Non-pigmented ciliary epithelial cell (primary cell): ENCODE results near the gene PDZRN4.

Experiments used
- DNase-seq: peaks from one replicate; pipeline ENCODE4 v3.0.0-alpha.2; 2010; ENCODE audit warnings: low read depth

The PDZRN4 gene

DNA sequence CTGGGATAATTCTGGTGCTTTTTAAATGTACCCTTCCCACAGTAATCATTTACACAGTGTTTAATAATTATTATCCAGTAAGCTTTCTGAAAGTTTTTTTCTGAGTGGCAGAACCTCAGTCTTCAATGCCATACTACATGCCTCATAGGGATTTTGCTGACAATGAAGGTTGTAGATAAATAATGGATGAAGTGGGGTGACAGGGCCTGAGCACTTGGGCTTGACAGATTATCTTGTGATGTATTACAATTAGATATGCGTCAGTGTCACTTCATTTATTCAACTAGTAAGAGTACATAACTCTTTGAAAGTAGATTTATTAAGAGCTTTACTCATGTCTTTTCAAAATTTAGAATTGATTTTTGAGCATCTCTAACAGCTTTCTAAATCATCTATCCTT is 176.1 kb downstream of the PDZRN4 start:
- no peak for DNase-seq

DNA sequence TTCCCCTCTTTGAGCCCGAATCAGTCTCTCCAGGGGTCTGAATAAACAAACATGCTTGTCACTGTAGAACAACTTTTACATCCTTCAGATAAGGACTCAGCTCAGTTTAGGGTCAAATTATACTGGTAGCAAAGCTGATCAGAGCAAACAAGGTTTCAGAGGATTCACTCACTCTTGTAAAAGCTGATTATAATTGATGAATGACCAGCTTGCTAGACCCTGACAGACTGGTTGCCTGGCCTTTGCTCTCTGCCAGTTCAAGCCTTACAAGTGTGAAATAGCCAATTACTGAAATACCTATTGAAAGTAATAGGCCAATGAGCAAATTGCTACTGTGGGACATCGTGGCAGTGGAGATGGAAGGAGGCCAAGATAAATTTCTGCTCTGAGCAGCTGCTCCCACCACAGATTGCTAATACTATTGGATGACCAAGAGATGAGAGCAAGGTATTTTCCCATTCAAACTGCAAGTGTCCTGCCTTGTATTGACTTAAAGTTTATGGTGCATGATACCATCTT is 177.6 kb downstream of the PDZRN4 start:
- peak; percentile 3 for DNase-seq

DNA sequence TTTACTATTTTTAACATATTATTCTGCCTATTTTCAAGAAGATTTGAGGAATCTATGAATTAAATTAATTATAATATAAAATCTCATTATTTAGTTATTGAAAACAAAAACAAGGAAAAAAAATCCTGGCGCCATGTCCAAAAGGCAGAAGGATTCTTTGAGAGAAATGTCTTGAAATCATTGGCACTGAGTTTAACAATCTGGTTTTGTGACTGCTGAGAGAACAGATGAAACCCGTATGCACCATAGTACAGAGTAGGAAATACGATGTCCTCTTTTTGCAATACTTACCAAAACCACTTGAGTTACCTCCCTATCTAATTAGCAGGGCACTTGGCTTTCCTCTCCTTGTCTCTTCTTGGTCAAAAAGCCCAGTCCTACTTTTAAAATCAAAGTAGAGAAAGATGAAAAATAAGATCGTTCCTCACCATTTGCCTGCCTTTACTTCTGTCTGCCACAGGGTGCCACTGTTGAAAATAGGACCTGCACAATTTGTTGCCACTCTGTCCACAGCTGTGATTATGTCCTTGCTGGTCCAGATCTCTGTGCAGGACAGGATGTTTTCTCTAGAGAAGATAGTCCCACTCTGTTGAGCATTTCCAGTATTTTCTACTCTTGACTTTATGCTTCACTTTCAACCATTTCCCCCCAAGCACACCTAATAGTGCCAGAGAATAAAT is 179.7 kb downstream of the PDZRN4 start:
- DNase-seq = no peak

DNA sequence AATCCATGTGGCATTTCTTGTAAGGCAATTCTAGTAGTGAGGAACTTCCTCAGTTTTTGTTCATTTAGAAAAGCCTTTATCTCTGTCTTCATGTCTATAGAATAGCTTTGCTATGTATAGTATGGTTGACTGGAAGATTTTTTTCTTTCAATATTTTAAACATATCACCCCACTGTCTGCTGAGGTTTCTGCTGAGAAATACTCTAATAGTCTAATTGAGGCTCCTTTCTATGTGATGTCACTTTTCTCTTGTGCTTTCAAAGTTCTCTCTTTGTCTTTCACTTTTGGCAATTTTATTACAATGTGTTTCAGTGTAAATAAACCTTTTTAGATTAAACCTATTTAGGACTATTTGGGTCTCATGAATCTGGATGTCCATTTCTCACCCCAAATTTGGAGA is 192.8 kb downstream of the PDZRN4 start:
- DNase-seq = no peak

DNA sequence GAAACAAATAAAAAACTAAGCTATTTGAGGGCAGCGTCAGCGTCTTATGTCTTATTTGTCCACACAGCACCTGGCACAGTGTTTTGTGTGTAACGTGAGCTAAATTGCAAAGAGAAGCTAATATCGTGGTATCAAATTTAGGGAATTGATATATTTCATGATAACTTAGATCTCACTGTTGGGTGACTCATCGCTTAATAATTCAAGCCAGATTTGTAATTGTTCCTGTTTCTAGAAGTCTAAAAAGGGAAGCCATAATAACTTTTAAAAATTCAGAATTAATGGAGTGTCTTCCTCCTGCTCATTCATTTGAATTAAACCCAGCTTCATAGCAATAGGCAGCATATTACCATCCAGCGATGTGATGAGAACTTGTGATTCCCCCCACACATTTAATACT is 214.7 kb downstream of the PDZRN4 start:
- DNase-seq = no peak

DNA sequence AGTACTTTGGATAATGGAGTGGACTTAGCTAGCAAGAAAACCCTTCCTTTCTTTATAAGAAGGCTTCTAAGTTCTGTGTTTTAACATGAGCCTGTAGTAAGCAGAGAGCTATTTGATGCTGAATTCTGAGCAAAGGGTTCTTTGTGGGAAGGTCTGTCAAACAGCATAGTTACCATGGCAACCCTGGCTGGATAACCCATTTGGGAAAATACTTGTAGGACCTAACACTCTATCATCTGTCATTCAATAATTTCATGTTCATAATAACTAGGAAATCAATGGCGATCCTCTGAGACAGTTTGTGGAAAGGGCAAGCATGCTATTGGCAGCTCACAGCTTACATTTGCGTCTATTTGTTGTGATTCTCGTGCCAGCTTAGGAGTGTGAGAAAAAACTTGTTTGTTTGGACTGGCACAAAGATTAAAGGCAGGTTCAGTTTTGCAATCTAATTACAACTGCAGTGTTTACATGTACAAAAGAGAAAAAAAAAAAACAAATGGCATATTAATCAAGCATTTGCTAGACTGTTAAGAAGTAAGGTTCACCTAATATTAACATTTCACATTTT is 219.2 kb downstream of the PDZRN4 start:
- DNase-seq = no peak

DNA sequence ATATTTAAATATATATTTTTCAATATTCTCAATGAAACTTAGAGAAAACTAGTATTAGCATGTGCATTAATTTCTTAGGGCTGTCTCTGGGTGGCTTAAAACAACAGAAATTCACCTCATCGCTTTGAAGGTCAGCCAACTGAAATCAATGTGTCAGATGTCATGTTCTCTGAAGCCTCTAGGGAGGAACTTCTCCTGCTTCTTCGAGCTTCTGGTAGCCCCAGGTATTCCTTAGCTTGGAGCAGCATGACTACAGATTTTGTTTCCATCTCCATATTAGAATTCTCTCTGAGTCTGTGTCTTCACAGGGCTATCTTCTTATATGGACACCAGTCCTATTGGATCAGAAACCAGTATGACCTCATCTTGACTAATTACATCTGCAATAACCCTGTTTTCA is 221.5 kb downstream of the PDZRN4 start:
- no peak for DNase-seq

DNA sequence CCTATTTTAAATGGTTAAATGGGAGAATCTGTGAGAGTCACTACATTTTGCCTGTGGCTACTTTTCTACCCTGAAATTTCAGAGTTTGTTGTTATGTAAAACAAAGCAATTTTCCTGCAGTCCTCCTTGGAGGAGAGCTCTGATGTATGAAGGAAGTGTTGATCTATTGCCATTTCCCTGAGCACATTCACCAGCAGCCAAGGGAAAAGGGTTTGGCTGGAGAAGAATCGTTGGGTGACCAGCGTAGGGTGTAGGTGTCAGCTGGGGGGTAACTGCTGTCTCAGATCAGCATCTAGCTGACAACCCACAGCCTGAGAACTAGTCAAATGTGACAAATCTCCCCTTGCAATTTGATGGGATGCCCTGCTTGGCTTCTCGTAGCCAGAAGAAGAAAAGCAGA is 230.5 kb downstream of the PDZRN4 start:
- no peak for DNase-seq

DNA sequence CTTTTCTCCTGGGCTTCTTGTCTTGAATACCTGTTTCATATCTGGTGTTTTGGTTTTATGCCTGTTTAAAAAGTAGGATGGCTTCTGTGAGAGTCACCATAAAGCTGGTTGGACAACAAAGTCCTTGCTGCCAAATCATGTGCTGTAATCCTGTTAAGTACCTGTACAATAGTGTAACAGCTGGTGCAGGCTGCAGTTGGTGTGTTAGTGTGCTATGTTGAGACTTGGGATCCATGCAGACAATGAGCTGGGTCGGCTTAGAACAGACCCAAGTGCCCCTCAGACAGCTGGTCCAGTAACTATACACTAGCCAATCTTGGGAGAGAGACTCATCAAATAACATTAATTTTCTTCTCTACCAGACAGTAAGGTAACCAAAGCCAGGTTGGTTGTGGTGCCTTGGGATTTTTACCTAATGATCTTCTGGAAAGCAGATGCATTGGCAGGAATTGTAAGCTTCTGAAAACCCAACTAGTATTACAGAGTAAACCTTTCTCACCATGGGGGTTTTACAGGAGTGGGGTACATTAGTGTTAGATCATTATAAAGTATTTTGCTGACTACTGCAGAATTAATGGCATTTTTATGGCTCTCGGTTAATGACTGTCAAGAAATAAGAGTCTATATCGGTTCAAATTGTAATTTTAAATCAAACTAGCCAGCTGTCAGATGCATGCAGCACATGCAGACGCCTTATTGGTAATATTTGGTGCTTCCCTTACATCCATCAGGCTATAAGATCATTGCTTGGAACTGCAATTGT is 231.2 kb downstream of the PDZRN4 start:
- no peak for DNase-seq

DNA sequence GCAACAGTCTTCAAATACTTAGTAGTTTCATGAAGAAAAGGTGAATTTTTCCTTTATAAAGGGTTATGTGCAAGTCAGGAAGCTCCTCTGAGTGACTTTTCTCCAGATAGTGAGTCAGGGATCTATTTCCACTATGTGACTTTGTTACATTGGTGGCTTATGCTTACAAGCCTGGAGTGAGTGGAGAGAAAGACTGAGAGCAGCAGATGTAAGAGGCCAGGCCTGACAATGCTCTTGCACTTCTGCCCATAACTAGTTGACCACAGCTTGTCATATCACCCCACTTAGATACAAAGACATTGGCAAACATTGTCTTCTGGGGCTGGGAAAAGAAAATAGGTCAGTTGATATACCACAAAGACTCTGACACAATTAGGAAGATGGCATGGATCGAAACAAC is 236.5 kb downstream of the PDZRN4 start:
- no peak for DNase-seq

DNA sequence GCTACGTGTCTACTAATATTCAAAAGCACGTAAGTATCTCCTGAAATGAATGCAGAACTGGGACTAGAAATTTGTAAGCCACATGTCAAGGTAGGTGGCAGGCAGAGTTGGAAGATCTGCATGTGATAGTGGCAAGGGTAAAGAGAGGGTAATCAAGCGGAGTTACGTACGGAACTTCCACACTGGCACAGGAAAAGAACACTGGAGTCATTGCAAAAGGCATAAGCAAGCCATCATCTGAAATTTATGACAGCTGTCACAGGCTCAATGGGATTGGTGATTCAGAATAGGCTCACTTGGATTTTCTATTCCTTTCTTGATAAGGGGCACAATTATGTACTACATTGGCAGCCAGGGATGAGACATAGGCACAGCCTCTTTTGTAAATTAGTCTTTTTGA is 245.3 kb downstream of the PDZRN4 start:
- DNase-seq = no peak

DNA sequence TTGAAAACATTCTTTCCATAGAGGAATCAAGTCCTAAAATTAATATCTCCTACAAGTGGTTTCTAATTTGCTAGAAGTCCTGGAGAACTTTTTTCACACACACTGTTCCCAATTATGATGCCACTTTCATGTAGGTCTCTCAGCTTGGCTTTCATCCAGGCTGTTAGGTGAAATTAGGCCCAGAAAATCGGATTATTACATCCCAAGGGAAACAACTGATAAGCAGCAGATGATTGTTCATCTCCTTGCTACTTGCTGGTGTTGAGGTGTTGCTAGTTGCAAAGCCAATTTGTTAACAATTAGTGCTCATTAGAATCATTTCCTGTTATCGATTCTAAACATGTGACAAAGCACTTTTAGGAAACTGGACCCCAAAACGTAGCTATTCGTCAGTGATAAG is 248.0 kb downstream of the PDZRN4 start:
- DNase-seq = no peak

DNA sequence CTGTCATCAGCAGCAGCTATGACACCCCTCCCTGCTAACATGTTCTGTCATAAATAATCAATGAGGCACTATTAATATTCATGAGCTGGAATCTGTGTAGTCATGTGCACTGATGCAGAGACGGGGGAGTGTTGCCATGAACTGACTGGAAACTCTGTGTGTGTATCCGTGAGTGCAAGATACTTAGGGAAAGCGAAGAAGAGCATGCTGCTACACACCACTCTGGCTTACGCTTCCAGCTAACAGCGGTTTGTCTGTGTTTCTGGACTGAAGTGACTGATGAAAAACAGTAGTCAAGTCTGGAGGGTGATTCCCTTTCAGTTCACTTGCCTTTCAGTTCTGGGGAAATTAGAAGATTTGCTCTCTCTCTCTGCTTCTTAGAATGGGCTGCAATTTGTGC is 249.4 kb downstream of the PDZRN4 start:
- DNase-seq = no peak

DNA sequence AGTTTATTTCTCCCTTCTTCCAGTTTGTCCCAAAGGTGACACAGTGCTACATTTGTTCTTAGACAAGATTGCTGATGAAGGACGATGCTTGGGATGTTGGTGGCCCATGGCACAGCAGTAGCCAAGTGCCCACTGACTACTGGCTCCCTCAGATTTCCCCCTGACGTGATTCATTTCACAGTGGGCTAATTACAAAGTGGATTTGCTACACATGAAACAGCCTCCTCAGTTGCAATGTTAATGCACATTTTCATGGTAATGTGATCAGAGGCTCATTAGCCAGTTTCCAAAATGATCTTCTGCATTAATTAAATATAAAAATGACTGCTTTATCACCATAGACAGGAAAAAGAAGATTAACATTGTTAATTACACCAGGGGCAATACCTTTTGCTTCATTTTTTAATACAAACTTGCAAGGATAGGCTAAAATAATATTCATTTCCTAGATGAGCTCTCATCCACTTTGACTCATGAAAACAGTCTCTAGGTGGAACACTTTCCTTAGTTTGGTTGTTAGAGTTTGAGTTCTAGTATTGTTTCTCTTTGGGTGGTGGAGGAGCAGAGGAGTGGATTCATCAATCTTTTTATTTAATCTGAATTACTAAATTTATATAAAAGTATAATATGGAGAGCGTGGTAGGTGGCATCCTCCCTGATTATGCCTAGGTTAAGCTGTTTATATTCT is 250.9 kb downstream of the PDZRN4 start:
- no peak for DNase-seq

DNA sequence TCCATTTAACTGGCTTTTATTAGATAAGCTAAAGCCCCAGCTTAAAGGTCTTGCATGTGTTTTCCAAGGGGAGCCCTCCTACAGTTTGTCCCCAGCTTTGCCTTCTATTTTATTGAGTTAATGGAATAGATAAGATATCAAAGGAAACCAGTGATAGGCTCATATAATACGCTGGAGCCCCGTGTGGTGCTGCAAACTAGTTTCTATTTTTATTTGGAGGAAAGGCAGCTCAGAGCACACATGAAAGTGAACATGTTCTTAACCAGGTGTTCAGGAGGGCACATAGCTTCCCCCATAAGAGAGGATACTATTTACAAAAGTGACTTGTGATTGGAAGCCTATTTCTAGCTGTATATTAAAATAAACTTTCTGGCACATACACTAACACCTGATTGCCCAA is 251.7 kb downstream of the PDZRN4 start:
- no peak for DNase-seq

DNA sequence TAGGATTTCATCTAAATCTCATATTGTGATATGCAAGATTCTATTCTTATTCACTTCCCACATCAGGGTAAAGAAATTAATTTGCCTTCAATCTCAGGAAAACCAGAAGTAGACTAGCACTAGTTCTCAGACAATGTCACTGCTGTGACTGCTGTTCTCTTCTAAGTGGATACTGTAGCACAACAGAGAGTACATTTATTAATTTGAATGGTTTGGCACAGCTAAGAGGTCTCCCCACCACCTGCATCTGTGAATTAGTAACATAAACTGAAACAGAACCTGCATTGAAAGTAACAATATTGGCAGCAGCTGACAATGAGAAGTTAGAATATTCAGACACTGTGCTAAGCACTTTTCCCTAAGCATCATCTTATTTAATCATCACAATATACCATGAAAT is 253.1 kb downstream of the PDZRN4 start:
- DNase-seq = no peak

DNA sequence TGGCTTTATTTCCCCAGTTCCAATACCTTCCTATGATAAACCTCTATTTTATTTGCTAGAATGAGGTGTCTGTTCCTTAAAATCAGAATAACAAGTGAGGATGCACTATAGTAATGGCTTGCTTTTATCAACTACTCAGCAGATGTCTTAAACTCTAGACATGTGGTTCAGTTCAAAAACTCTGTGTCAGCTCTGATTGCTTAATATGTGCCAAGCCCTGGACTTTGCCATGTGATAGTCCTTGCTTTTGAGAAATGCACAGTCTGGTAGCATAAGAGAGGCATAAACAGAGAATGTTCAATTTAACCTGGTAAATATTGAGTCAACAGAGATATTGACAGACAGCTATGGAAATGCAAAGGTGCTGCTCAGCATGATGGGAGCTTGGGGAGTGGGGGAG is 254.8 kb downstream of the PDZRN4 start:
- no peak for DNase-seq

DNA sequence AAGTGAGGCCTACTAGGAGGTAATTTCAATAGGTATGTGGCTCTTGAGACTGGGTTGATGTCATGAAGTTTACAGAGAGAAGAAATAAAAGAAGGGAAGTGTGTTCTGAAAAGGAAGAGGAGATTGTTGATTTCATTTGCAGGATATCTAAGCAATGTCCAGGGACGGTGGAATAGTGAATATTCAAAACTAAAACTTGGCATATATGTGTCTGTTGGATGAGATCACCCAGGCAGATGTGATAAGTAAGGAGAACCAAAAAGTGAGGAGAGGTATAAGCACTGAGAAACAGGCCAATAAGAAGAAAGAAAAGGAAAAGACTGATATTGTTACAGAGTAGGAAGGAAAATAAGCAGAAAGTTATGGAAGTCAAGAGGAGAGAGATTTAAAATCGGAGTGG is 255.6 kb downstream of the PDZRN4 start:
- no peak for DNase-seq

DNA sequence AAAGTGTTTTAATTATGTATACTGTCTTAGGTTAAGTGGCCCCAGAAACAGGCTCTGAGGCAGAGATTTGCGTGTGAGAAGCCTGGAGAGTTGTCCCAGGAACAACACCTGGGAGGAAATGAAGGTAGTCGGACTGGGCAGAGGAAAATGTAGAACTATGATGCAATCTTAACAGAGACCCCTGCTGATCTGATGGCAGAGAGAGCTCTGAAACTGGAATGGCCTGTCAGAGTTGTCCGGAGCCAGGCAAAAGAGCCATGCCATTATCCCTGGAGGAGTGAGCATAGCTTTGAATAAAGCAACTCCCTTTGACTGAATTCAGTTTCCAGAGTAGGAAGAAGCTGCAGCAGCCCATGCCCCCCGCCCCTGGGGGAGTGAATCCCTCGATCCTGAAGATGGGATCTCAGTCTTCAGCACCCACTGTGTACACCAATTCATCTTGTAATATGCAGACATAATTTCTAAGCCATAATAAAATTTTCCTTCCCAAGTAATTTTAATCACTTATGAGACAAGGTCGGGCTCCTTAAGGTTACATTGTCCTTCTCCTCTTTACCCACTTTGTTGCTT is 264.8 kb downstream of the PDZRN4 start:
- DNase-seq = no peak

DNA sequence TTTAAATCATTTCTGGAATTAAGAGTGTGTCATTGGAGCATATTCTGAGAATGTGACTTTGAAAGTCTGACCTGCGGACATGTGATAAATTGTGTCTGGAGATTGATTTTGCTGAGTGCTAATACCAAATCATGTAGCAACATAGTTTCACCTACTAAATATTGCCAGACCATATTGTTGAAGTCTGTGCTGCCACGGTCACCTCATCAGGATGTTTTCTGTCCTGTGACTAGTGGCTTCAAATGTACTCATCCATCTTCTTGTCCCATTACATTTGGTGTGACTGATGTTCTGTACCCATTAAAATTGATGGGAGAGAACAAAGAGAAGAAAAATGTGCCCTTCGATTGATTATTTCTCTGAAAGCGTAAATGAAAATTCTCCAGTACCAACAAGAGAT is 265.3 kb downstream of the PDZRN4 start:
- no peak for DNase-seq

DNA sequence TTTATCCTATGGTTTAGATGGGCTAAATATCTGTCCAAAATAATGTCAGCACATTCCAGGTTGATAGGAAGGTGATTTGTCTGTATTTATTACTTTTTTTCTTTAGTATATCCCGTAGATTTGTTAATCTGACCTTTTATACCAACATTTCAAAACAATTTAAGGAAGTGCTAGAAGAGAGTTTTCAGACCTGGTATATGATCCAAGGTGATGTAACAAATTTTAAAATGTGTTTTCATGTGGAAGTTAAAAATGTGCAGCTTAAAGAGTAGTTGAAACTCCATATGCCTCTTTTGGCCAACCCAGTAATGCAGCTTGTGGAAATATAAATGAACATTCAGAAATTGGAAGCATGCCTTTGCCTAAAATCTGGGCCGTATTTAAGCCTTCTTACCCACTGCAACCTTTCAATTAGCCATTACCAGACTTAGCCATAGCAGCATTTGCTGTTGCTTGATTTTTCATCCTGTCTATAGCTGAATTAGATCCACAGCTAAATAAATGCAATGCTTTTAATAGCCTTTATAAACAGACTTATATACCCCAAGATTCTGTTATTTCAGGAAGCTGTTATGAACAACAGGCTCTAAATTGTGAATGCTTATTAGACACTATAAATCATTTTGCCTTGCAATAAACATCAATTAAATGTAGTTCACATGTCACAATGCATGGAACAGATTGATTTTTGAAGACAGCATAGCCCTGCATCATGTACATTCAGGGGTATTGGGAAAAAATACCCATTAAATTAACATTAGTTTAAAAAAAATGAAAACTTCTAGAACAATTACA is 271.2 kb downstream of the PDZRN4 start:
- DNase-seq = no peak

DNA sequence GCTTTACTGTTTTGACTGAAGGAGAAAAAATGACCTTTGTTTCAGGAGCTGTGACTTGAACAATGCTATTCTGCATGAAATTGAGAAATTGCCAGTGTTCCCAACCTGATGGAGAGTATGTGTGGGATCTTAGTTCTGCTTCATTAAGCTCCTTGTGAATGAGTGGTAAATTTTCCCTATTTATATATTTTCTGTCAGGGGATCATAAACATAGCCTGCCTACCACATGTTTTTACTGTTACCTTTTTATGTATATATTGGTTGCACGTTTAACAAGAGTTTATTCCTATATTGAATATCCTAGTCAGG is 271.7 kb downstream of the PDZRN4 start:
- no peak for DNase-seq
